WTC11 (cell line): ENCODE data around the gene BTBD10. TPM values are rescaled to one million over a fixed set of nuclear protein-coding genes. Genes with fewer than 3 reads are reported as not detected.

Experiments used
- ATAC-seq: fragments of 200-7000 bp; cut with Tn5 transposase; 2 replicates; pipeline ENCODE4 v1.10.0; 2021; ENCODE audit warnings: mild to moderate bottlenecking, moderate library complexity
- CTCF ChIA-PET: fragments of 300-600 bp; sonication (Branson Sonifier 250); formaldehyde crosslinking; loops from one replicate; lab custom pipeline; 2021; ENCODE audit warnings: antibody characterized with exemption; lab: Charles Lee
- POLR2A ChIA-PET: fragments of 350-600 bp; sonication (Branson Sonifier 250); formaldehyde crosslinking; loops from one replicate; lab custom pipeline; 2021; ENCODE audit warnings: antibody characterized with exemption; lab: Charles Lee
- DNase-seq: peaks from one replicate; pipeline ENCODE4 v3.0.0; 2021; ENCODE audit warnings: low spot score
- H3K27ac Mint-ChIP-seq: 2 replicates; pipeline ENCODE4 v1.8.0; 2021; ENCODE audit warnings: mixed read lengths
- H3K27me3 Mint-ChIP-seq: 2 replicates; pipeline ENCODE4 v1.8.0; 2021; ENCODE audit warnings: low read depth, mild to moderate bottlenecking, moderate library complexity, mixed read lengths
- H3K36me3 Mint-ChIP-seq: 2 replicates; pipeline ENCODE4 v1.8.0; 2021; ENCODE audit warnings: mixed read lengths
- H3K4me1 Mint-ChIP-seq: 2 replicates; pipeline ENCODE4 v1.8.0; 2022; ENCODE audit warnings: mixed read lengths
- H3K4me3 Mint-ChIP-seq: 2 replicates; pipeline ENCODE4 v1.8.0; 2021; ENCODE audit warnings: mild to moderate bottlenecking, moderate library complexity, mixed read lengths
- H3K9me3 Mint-ChIP-seq: 2 replicates; pipeline ENCODE4 v1.8.0; 2021; ENCODE audit warnings: mixed read lengths
- CREB1 ChIP-seq: sonication (generic); formaldehyde crosslinking; IDR thresholded peaks from 2 replicates; pipeline ENCODE4 v1.8.0; 2023; ENCODE audit warnings: mild to moderate bottlenecking, missing genetic modification reagents
- GTF2I ChIP-seq: fragments of 250-450 bp; sonication (Bioruptor Pico); conservative IDR thresholded peaks from 2 replicates; pipeline ENCODE4 v1.4.0; 2021; ENCODE audit warnings: mild to moderate bottlenecking
- NFATC4 ChIP-seq: fragments of 250-450 bp; sonication (Bioruptor Pico); IDR thresholded peaks from 2 replicates; pipeline ENCODE4 v1.9.0; 2021; ENCODE audit warnings: mild to moderate bottlenecking
- RORB ChIP-seq: fragments of 250-450 bp; sonication (Bioruptor Pico); IDR thresholded peaks from 2 replicates; pipeline ENCODE4 v1.9.0; 2021; ENCODE audit warnings: mild to moderate bottlenecking
- TCF7 ChIP-seq: sonication (generic); formaldehyde crosslinking; IDR thresholded peaks from 2 replicates; pipeline ENCODE4 v1.8.0; 2022; ENCODE audit warnings: mild to moderate bottlenecking, low read depth, missing genetic modification reagents, moderate library complexity
- TP53 ChIP-seq: sonication (generic); formaldehyde crosslinking; IDR thresholded peaks from 2 replicates; pipeline ENCODE4 v1.8.1; 2023; ENCODE audit warnings: mild to moderate bottlenecking, missing genetic modification reagents
- ZBTB21 ChIP-seq: sonication (generic); formaldehyde crosslinking; IDR thresholded peaks from 2 replicates; pipeline ENCODE4 v1.8.1; 2023; ENCODE audit warnings: mild to moderate bottlenecking, missing genetic modification reagents, borderline replicate concordance
- ZMAT4 ChIP-seq: fragments of 250-450 bp; sonication (Bioruptor Pico); IDR thresholded peaks from 2 replicates; pipeline ENCODE4 v1.9.0; 2021; ENCODE audit warnings: mild to moderate bottlenecking
- ZNF121 ChIP-seq: sonication (generic); formaldehyde crosslinking; IDR thresholded peaks from 2 replicates; pipeline ENCODE4 v1.8.0; 2023; ENCODE audit warnings: missing genetic modification reagents
- total RNA-seq: library from RNA; stranded (reverse); gene quantifications from 3 replicates; pipeline ENCODE4 v1.2.3, GENCODE V29; 2021
- TF ChIP-seq, protein P1 (sequence below): sonication (generic); formaldehyde crosslinking; IDR thresholded peaks from 2 replicates; pipeline ENCODE4 v1.8.0; 2023; ENCODE audit warnings: missing genetic modification reagents, mild to moderate bottlenecking, borderline replicate concordance
- TF ChIP-seq, protein P2 (sequence below): sonication (generic); formaldehyde crosslinking; conservative IDR thresholded peaks from 2 replicates; pipeline ENCODE4 v1.8.1; 2022; ENCODE audit warnings: mild to moderate bottlenecking, missing genetic modification reagents
- TF ChIP-seq, protein P3 (sequence below): fragments of 250-450 bp; sonication (Bioruptor Pico); IDR thresholded peaks from 2 replicates; pipeline ENCODE4 v2.1.2; 2022; ENCODE audit warnings: mild to moderate bottlenecking, moderate library complexity
- TF ChIP-seq, protein P4 (sequence below): sonication (generic); formaldehyde crosslinking; IDR thresholded peaks from 2 replicates; pipeline ENCODE4 v1.8.0; 2022; ENCODE audit warnings: mild to moderate bottlenecking, missing genetic modification reagents
- TF ChIP-seq, protein P5 (sequence below): fragments of 250-450 bp; sonication (Bioruptor Pico); conservative IDR thresholded peaks from 2 replicates; pipeline ENCODE4 v1.9.0; 2021; ENCODE audit warnings: mild to moderate bottlenecking
- TF ChIP-seq, protein P6 (sequence below): sonication (generic); formaldehyde crosslinking; IDR thresholded peaks from 2 replicates; pipeline ENCODE4 v1.8.0; 2023; ENCODE audit warnings: missing genetic modification reagents
- TF ChIP-seq, protein P7 (sequence below): fragments of 250-450 bp; sonication (Bioruptor Pico); IDR thresholded peaks from 2 replicates; pipeline ENCODE4 v1.8.0; 2021; ENCODE audit warnings: mild to moderate bottlenecking
- TF ChIP-seq, protein P8 (sequence below): sonication (generic); formaldehyde crosslinking; IDR thresholded peaks from 2 replicates; pipeline ENCODE4 v1.8.1; 2022; ENCODE audit warnings: low read depth, missing genetic modification reagents, borderline replicate concordance

Gene BTBD10
- total RNA-seq, 1 experiment from 2014 or later, result 19.4 TPM

- TF ChIP-seq GTF2I (CRISPR knock-in tag), result no peak
These were observed 77.9 kb downstream of the BTBD10 start (continued) for GRCh38 chr11:13384908-13385640.

DNA sequence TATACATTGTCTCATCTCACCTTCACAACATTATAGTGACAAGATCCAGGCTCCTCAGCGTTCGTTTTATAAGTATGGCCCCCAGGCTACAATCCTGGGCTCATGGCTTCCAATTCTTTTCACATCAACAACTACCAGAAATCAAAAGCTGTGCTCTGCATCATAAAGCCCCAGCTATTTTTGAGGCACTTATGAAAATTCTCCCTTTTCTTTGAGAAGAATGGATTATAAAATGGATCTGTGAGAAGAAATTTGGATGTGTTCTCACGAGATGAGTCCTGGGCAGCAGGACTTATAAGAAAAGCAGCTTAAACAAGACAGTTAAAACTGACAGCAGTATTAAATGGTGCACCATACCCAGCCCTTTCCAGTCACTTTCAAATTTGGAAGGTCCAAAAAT, 80.3 kb downstream of the BTBD10 start:
- no peaks in the 10 kb centered on the region for H3K27me3 Mint-ChIP-seq

More for the DNA sequence above, 80.3 kb downstream of the BTBD10 start:
- Mint-ChIP-seq H3K4me3 (no peak overlapping the region), H3K27ac (no peak overlapping the region), H3K9me3 (no peaks in the 10 kb centered on the region), H3K4me1 (peaks cover 6% of the 10 kb centered on the region), H3K36me3 (no peaks in the 10 kb centered on the region)
- ChIA-PET POLR2A (no interaction called here), CTCF (interaction anchor here (1.0 to 1.8 kb wide), 2 partner anchors 80 to 172 kb away, joined by 5 read pairs; partner anchors contain the start of gene BTBD10)
- ATAC-seq (no peak), DNase-seq (no peak)
- TF ChIP-seq, protein P1, sequence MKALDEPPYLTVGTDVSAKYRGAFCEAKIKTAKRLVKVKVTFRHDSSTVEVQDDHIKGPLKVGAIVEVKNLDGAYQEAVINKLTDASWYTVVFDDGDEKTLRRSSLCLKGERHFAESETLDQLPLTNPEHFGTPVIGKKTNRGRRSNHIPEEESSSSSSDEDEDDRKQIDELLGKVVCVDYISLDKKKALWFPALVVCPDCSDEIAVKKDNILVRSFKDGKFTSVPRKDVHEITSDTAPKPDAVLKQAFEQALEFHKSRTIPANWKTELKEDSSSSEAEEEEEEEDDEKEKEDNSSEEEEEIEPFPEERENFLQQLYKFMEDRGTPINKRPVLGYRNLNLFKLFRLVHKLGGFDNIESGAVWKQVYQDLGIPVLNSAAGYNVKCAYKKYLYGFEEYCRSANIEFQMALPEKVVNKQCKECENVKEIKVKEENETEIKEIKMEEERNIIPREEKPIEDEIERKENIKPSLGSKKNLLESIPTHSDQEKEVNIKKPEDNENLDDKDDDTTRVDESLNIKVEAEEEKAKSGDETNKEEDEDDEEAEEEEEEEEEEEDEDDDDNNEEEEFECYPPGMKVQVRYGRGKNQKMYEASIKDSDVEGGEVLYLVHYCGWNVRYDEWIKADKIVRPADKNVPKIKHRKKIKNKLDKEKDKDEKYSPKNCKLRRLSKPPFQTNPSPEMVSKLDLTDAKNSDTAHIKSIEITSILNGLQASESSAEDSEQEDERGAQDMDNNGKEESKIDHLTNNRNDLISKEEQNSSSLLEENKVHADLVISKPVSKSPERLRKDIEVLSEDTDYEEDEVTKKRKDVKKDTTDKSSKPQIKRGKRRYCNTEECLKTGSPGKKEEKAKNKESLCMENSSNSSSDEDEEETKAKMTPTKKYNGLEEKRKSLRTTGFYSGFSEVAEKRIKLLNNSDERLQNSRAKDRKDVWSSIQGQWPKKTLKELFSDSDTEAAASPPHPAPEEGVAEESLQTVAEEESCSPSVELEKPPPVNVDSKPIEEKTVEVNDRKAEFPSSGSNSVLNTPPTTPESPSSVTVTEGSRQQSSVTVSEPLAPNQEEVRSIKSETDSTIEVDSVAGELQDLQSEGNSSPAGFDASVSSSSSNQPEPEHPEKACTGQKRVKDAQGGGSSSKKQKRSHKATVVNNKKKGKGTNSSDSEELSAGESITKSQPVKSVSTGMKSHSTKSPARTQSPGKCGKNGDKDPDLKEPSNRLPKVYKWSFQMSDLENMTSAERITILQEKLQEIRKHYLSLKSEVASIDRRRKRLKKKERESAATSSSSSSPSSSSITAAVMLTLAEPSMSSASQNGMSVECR (CRISPR knock-in tag), result no peak
- TF ChIP-seq CREB1 (CRISPR knock-in tag) (no peak), TP53 (CRISPR knock-in tag) (no peak), RORB (CRISPR knock-in tag) (no peak), ZBTB21 (no peak), ZMAT4 (no peak), ZNF121 (CRISPR knock-in tag) (no peak), GTF2I (CRISPR knock-in tag) (no peak), NFATC4 (CRISPR knock-in tag) (no peak), TCF7 (CRISPR knock-in tag) (no peak)
- TF ChIP-seq, protein P2, sequence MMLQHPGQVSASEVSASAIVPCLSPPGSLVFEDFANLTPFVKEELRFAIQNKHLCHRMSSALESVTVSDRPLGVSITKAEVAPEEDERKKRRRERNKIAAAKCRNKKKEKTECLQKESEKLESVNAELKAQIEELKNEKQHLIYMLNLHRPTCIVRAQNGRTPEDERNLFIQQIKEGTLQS (CRISPR knock-in tag), result no peak
- TF ChIP-seq, protein P3, sequence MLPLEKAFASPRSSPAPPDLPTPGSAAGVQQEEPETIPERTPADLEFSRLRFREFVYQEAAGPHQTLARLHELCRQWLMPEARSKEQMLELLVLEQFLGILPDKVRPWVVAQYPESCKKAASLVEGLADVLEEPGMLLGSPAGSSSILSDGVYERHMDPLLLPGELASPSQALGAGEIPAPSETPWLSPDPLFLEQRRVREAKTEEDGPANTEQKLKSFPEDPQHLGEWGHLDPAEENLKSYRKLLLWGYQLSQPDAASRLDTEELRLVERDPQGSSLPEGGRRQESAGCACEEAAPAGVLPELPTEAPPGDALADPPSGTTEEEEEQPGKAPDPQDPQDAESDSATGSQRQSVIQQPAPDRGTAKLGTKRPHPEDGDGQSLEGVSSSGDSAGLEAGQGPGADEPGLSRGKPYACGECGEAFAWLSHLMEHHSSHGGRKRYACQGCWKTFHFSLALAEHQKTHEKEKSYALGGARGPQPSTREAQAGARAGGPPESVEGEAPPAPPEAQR (CRISPR knock-in tag), result no peak
- TF ChIP-seq, protein P4, sequence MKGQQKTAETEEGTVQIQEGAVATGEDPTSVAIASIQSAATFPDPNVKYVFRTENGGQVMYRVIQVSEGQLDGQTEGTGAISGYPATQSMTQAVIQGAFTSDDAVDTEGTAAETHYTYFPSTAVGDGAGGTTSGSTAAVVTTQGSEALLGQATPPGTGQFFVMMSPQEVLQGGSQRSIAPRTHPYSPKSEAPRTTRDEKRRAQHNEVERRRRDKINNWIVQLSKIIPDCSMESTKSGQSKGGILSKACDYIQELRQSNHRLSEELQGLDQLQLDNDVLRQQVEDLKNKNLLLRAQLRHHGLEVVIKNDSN (CRISPR knock-in tag), result no peak
- TF ChIP-seq, protein P5, sequence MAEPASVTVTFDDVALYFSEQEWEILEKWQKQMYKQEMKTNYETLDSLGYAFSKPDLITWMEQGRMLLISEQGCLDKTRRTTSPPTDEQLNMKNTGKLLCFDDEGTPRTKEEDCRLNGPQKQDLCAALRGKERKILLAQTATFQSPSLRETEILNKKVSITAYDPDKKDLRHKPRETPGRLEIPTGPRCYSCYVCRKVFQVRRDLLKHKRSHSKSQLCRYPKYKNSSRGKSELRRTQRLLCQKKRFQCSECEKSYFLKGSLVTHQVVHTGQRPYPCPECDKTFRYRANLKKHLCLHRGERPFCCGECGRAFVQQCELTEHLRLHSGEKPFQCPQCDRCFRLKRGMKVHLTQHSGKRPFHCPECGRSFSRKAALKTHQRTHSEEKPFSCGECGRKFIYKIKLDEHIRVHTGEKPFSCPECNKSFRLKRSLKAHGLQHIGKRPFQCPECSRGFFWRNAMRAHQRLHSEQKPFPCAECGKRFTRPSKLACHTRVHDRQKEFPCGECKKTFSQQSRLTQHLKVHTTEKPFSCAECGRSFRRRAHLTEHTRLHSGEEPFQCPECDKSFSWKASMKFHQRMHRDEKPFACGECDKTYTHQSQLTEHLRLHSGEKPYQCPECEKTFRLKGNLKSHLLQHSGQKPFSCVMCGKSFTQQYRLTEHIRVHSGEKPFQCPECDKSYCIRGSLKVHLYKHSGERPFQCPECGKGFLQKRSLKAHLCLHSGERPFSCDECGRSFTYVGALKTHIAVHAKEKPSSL (CRISPR knock-in tag), result no peak
- TF ChIP-seq, protein P6, sequence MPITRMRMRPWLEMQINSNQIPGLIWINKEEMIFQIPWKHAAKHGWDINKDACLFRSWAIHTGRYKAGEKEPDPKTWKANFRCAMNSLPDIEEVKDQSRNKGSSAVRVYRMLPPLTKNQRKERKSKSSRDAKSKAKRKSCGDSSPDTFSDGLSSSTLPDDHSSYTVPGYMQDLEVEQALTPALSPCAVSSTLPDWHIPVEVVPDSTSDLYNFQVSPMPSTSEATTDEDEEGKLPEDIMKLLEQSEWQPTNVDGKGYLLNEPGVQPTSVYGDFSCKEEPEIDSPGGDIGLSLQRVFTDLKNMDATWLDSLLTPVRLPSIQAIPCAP, result no peak
- TF ChIP-seq, protein P7, sequence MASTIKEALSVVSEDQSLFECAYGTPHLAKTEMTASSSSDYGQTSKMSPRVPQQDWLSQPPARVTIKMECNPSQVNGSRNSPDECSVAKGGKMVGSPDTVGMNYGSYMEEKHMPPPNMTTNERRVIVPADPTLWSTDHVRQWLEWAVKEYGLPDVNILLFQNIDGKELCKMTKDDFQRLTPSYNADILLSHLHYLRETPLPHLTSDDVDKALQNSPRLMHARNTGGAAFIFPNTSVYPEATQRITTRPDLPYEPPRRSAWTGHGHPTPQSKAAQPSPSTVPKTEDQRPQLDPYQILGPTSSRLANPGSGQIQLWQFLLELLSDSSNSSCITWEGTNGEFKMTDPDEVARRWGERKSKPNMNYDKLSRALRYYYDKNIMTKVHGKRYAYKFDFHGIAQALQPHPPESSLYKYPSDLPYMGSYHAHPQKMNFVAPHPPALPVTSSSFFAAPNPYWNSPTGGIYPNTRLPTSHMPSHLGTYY, result no peak
- TF ChIP-seq, protein P8, sequence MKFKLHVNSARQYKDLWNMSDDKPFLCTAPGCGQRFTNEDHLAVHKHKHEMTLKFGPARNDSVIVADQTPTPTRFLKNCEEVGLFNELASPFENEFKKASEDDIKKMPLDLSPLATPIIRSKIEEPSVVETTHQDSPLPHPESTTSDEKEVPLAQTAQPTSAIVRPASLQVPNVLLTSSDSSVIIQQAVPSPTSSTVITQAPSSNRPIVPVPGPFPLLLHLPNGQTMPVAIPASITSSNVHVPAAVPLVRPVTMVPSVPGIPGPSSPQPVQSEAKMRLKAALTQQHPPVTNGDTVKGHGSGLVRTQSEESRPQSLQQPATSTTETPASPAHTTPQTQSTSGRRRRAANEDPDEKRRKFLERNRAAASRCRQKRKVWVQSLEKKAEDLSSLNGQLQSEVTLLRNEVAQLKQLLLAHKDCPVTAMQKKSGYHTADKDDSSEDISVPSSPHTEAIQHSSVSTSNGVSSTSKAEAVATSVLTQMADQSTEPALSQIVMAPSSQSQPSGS, result no peak
